GM21619 (cell line): ENCODE data around the gene RALGAPA2.
"Not testable (repeated sequence)": the region's sequence is repeated elsewhere in the genome, so short reads cannot be mapped to it uniquely, and the experiment has no call there.

Experiments
- ATAC-seq: cut with Tn5 transposase; IDR thresholded peaks from one replicate; pipeline ENCODE4 v1.9.1; 2021; ENCODE audit not compliant: unreplicated experiment

The RALGAPA2 gene

DNA sequence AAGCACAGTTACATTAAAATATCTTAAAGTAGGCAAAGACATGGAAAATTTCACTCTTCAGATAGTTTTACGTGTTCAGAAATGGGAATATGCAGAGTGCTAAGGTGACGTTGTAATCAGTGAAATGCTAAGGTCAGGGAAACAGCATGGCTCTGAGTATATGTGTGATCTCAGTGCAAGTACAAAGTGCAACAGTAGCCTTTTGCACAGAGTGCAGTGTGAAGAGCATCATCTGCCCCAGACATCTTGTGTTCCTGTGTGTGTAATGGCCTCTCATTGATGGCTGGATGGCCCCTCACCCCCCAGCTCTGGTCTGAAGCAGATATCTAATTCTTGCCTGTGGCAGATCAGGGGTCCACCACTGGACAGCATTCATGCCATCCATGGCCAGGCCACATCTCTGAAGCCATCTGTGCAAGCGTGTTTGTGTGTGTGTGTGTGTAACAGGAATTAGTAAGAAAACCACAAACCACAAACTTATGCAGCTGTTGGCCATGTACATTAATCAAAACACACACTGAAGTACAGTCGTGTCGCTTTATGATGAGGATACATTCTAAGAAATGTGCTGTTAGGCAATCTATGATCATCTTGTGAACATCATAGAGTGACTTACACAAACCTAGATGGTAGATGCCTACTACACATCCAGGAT lies 165.1 kb downstream of the RALGAPA2 start:
- no peak for ATAC-seq

- no peak for ATAC-seq
These were observed 166.0 kb downstream of the RALGAPA2 start for GRCh38 chr20:20546402-20546801.

DNA sequence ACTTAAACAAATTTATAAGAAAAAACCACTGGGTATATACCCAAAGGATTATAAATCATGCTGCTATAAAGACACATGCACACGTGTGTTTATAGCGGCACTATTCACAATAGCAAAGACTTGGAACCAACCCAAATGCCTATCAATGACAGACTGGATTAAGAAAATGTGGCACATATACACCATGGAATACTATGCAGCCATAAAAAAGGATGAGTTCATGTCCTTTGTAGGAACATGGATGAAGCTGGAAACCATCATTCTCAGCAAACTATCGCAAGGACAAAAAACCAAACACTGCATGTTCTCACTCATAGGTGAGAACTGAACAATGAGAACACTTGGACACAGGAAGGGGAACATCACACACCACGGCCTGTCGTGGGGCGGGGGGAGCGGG lies 169.1 kb downstream of the RALGAPA2 start:
- ATAC-seq = not testable (repeated sequence)

GRCh38 chr20:20536240-20536933 lies 176.1 kb downstream of the RALGAPA2 start:
- ATAC-seq = no peak

- ATAC-seq = no peak
These were observed 177.4 kb downstream of the RALGAPA2 start for GRCh38 chr20:20535051-20535450.

DNA sequence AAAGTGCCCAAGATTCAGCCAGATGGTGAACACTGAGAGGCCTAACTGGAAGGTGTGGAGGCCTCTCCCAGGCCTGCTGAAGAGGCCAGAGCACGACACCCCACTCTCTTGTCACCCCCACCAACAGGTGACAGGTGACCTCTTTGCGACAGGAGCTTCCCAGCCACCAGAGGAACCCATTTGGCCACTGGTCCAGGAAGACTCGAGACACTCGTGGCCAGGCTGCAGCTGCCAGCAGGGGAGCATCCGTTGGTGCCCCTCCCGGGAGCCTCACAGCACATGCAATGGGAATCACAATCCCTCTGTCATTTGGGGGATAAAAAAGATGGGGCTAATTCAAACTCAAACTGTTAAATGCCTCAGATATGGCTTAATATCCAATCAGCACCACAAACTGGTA lies 181.2 kb downstream of the RALGAPA2 start:
- ATAC-seq = no peak

GRCh38 chr20:20530428-20531151 lies 181.9 kb downstream of the RALGAPA2 start:
- no peak for ATAC-seq

DNA sequence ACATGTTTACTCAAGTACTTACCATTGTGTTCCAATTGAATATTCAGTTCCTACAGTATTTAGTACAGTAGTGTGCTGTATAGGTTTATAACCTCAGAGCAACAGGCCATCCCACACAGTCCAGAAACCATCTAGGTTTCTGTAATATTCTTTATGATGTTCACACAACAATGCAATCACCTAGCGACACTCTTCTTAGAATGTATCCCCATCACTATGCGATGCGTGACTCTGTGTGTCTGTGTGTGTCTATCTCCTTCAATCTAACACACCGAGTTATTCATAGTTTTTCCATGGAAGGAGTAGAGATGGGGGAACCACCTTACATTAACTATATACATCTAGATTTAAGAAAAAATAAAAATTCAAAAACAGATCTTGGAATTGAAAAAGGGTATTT lies 182.8 kb downstream of the RALGAPA2 start:
- ATAC-seq = no peak

- ATAC-seq = no peak
These were observed 183.6 kb downstream of the RALGAPA2 start for GRCh38 chr20:20528861-20529260.

- ATAC-seq = no peak
These were observed 184.8 kb downstream of the RALGAPA2 start for GRCh38 chr20:20527661-20528060.

DNA sequence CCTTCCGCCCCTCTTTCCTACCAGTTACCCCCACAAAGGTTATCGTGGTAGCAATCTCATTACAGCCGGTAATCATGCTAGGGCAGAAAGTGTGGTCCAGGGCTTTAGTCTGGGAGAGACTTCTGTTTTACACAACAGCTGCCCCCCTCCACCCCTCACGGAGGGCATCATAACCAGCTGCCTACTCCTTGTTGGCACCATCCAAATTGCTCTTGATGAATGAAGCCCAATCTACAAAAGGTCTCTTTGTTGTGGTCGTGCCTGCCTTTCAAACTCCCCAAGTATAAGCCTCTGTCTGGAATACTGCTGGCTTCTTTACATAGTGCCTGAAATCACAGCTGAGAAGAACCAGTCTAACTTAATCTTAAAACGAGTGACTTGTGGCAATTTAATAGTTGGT lies 186.7 kb downstream of the RALGAPA2 start:
- no peak for ATAC-seq

DNA sequence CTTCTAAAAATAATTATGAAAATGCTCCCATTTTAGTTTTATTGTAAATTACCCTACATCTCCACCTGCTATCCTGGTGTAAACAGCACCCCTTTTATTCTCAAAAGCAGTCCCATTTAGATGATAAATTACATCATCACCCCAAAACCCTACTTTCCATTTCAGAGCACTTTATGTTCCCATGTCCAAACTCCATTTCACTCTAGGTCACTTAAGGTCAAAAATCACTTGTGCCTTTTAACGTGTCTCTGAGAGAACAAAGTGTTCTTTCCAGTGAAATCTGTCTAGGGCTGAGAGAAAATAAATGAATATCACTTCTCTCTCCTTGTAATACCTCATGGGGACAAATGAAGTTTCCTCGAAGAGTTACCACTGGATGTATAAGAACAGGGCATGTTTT lies 187.2 kb downstream of the RALGAPA2 start:
- no peak for ATAC-seq

DNA sequence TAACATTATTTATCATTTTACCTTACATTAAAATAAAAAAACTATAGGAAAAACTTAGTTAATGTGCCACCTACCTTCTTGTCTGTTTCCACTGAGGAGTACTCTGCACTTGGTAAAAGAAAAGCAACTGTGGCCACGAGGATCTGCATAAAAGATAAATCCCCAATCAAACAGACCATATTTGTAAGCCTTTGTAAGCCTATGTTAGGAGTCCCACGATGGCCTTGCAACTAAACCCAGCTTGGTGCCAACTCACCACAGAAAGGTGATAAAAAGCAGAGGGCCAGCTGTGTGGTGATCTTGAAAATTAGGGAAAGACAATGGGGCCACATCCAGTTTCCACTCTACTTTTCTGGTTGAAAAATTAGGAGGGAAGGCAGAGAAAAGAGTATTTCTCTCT lies 187.7 kb downstream of the RALGAPA2 start:
- ATAC-seq = no peak

- ATAC-seq = no peak
These were observed 190.7 kb downstream of the RALGAPA2 start for GRCh38 chr20:20521736-20522135.

- no peak for ATAC-seq
These were observed 191.7 kb downstream of the RALGAPA2 start for GRCh38 chr20:20520776-20521175.

GRCh38 chr20:20519269-20519668 lies 193.2 kb downstream of the RALGAPA2 start:
- ATAC-seq = no peak

- ATAC-seq = peak; percentile 45
These were observed 194.2 kb downstream of the RALGAPA2 start for GRCh38 chr20:20518263-20518662.

GRCh38 chr20:20517296-20517695 lies 195.1 kb downstream of the RALGAPA2 start:
- ATAC-seq = no peak

DNA sequence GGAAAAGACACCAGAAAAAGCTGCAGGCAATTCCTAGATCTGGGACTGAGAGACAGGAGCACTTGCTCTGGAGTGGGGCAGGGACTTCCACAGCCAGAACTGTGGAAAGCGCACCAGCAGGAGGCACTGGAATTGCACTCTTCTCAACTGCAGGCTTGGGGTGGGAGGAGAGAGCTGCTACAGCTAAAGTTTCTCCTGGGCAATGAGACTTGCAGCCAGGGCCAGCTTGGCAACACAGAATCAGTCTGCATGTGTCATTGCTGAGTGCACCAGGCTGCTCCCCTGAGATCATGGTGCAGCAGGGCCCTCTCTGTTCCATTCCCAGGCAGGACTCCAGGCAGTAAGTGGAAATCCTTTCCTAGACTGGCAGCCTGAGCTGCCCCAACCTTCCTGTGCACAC lies 198.7 kb downstream of the RALGAPA2 start:
- no peak for ATAC-seq

- peak; percentile 70 for ATAC-seq
These were observed 206.9 kb downstream of the RALGAPA2 start for GRCh38 chr20:20505554-20505953.

- no peak for ATAC-seq
These were observed 208.5 kb downstream of the RALGAPA2 start for GRCh38 chr20:20503777-20504530.
